ENCODE measurements around the gene ZFAND3. TPM values are rescaled to one million over a fixed set of nuclear protein-coding genes. Genes with fewer than 3 reads are reported as not detected.

Gene ZFAND3
- total and polyA plus RNA-seq, 2 donors (not counting 1 experiment from before 2014, with no cell fraction given): 21.5 to 40.8 TPM

GRCh38 chr6:37965964-37966676 lies 146.6 kb downstream of the ZFAND3 start:
- peak in 1 of 2 donors; percentile 94 for DNase-seq (ENCODE audit: low read depth in 2 of 2)

GRCh38 chr6:37966801-37967200 lies 147.3 kb downstream of the ZFAND3 start:
- Histone ChIP-seq H4K20me1 (ENCODE audit: control insufficient read depth, extremely low read depth, insufficient read depth, low read length) (no peaks in the 10 kb centered on the region), H3K4me1 (ENCODE audit: control insufficient read depth, extremely low read depth, insufficient read depth, low read length) (no peaks in the 10 kb centered on the region), H3K27ac (ENCODE audit: insufficient read depth, low read length) (no peak overlapping the region), H3K36me3 (ENCODE audit: control insufficient read depth, insufficient read depth, low read length) (no peaks in the 10 kb centered on the region), H3K4me2 (ENCODE audit: extremely low read depth, insufficient read depth, low read length) (no peak overlapping the region), H3K9me3 (ENCODE audit: control insufficient read depth, insufficient read depth, low read depth, low read length) (no peaks in the 10 kb centered on the region), H3K4me3 (replicated peaks in 1 of 4; ENCODE audit: control extremely low read depth in 1 of 4, insufficient read depth in 1 of 4, low read depth in 3 of 4, low read length in 4 of 4) (no peak overlapping the region), H2AFZ (ENCODE audit: low read length) (no peak overlapping the region), H3K9ac (ENCODE audit: insufficient read depth, low read length) (no peak overlapping the region), H3K27me3 (ENCODE audit: control insufficient read depth, insufficient read depth, low read length) (no peaks in the 10 kb centered on the region), H3K79me2 (ENCODE audit: control insufficient read depth, insufficient read depth, low read length) (peaks cover 27% of the 10 kb centered on the region)
- TF ChIP-seq CTCF (conservative IDR thresholded peaks at IDR 0.05 in 1 of 2, IDR thresholded peaks at IDR 0.05 in 1 of 2; ENCODE audit: low read depth in 1 of 2, low read length in 2 of 2) (no peak), EZH2 (IDR thresholded peaks at IDR 0.05; ENCODE audit: low read length, missing control alignments) (no peak)
- DNase-seq (ENCODE audit: low read depth in 2 of 2): no peak

More at GRCh38 chr6:37965964-37966676, 146.6 kb downstream of the ZFAND3 start:
- no peaks in the 10 kb centered on the region for H4K20me1 ChIP-seq (ENCODE audit: control insufficient read depth, extremely low read depth, insufficient read depth, low read length)
- TF ChIP-seq CTCF (conservative IDR thresholded peaks at IDR 0.05 in 1 of 2, IDR thresholded peaks at IDR 0.05 in 1 of 2; ENCODE audit: low read depth in 1 of 2, low read length in 2 of 2) (no peak), EZH2 (IDR thresholded peaks at IDR 0.05; ENCODE audit: low read length, missing control alignments) (no peak)
- no peak overlapping the region for H3K9ac ChIP-seq (ENCODE audit: insufficient read depth, low read length)
- no peaks in the 10 kb centered on the region for H3K36me3 ChIP-seq (ENCODE audit: control insufficient read depth, insufficient read depth, low read length)
- H3K79me2 ChIP-seq (ENCODE audit: control insufficient read depth, insufficient read depth, low read length): peaks cover 31% of the 10 kb centered on the region
- no peak overlapping the region for H3K4me2 ChIP-seq (ENCODE audit: extremely low read depth, insufficient read depth, low read length)
- H3K27me3 ChIP-seq (ENCODE audit: control insufficient read depth, insufficient read depth, low read length): no peaks in the 10 kb centered on the region
- no peak overlapping the region for H2AFZ ChIP-seq (ENCODE audit: low read length)
- no peak overlapping the region for H3K27ac ChIP-seq (ENCODE audit: insufficient read depth, low read length)
- H3K4me1 ChIP-seq (ENCODE audit: control insufficient read depth, extremely low read depth, insufficient read depth, low read length): no peaks in the 10 kb centered on the region
- H3K4me3 ChIP-seq (replicated peaks in 1 of 4; ENCODE audit: control extremely low read depth in 1 of 4, insufficient read depth in 1 of 4, low read depth in 3 of 4, low read length in 4 of 4): no peak overlapping the region
- H3K9me3 ChIP-seq (ENCODE audit: control insufficient read depth, insufficient read depth, low read depth, low read length): no peaks in the 10 kb centered on the region

GRCh38 chr6:37967651-37968050 lies 148.1 kb downstream of the ZFAND3 start:
- H3K4me1 ChIP-seq (ENCODE audit: control insufficient read depth, extremely low read depth, insufficient read depth, low read length): no peaks in the 10 kb centered on the region
- no peaks in the 10 kb centered on the region for H3K36me3 ChIP-seq (ENCODE audit: control insufficient read depth, insufficient read depth, low read length)
- no peak overlapping the region for H3K9ac ChIP-seq (ENCODE audit: insufficient read depth, low read length)
- DNase-seq (ENCODE audit: low read depth in 2 of 2): no peak
- H3K4me2 ChIP-seq (ENCODE audit: extremely low read depth, insufficient read depth, low read length): no peak overlapping the region
- no peaks in the 10 kb centered on the region for H3K27me3 ChIP-seq (ENCODE audit: control insufficient read depth, insufficient read depth, low read length)
- no peak overlapping the region for H2AFZ ChIP-seq (ENCODE audit: low read length)
- H3K4me3 ChIP-seq (replicated peaks in 1 of 4; ENCODE audit: control extremely low read depth in 1 of 4, insufficient read depth in 1 of 4, low read depth in 3 of 4, low read length in 4 of 4): no peak overlapping the region
- H4K20me1 ChIP-seq (ENCODE audit: control insufficient read depth, extremely low read depth, insufficient read depth, low read length): no peaks in the 10 kb centered on the region
- H3K9me3 ChIP-seq (ENCODE audit: control insufficient read depth, insufficient read depth, low read depth, low read length): no peaks in the 10 kb centered on the region
- H3K27ac ChIP-seq (ENCODE audit: insufficient read depth, low read length): no peak overlapping the region
- TF ChIP-seq EZH2 (IDR thresholded peaks at IDR 0.05; ENCODE audit: low read length, missing control alignments): no peak
- no peak for TF ChIP-seq CTCF (conservative IDR thresholded peaks at IDR 0.05 in 1 of 2, IDR thresholded peaks at IDR 0.05 in 1 of 2; ENCODE audit: low read depth in 1 of 2, low read length in 2 of 2)
- peaks cover 29% of the 10 kb centered on the region for H3K79me2 ChIP-seq (ENCODE audit: control insufficient read depth, insufficient read depth, low read length)

Data from fibroblast of lung (primary cell).